ENCODE results near the gene DHX16.

DHX16 gene

GRCh38 chr6:30619561-30619960 is 53.2 kb downstream of the DHX16 start:
- H3K36me3 ChIP-seq = peaks cover 15% of the 10 kb centered on the region

GRCh38 chr6:30618270-30618797 is 54.5 kb downstream of the DHX16 start:
- H3K36me3 ChIP-seq = peaks cover 15% of the 10 kb centered on the region
- no peak for TF ChIP-seq CTCF (IDR thresholded peaks at IDR 0.05)
- peaks cover 24 to 38% of the 10 kb centered on the region in 2 experiments for H3K4me1 ChIP-seq (ENCODE audit: control insufficient read depth in 1 of 2, insufficient read depth in 1 of 2, low read depth in 1 of 2, low read length in 1 of 2)
- H3K9me3 ChIP-seq = no peaks in the 10 kb centered on the region
- peak overlapping the region; percentile 82 to 92 for H3K4me3 ChIP-seq (ENCODE audit: low read depth in 1 of 2, low read length in 1 of 2)
- H3K27ac ChIP-seq = peak overlapping the region; percentile 98
- H3K27me3 ChIP-seq = no peaks in the 10 kb centered on the region

More at GRCh38 chr6:30619561-30619960, 53.2 kb downstream of the DHX16 start:
- Histone ChIP-seq H3K27me3 (no peaks in the 10 kb centered on the region), H3K27ac (no peak overlapping the region), H3K4me1 (ENCODE audit: control insufficient read depth in 1 of 2, insufficient read depth in 1 of 2, low read depth in 1 of 2, low read length in 1 of 2) (peaks cover 12 to 31% of the 10 kb centered on the region in 2 experiments), H3K4me3 (ENCODE audit: low read depth in 1 of 2, low read length in 1 of 2) (no peak overlapping the region), H3K9me3 (no peaks in the 10 kb centered on the region)
- TF ChIP-seq CTCF (IDR thresholded peaks at IDR 0.05) = no peak

- Histone ChIP-seq H3K27me3 (no peaks in the 10 kb centered on the region), H3K4me3 (ENCODE audit: low read depth in 1 of 2, low read length in 1 of 2) (peak within 1 kb of the TSS; percentile 82 to 92), H3K4me1 (ENCODE audit: control insufficient read depth in 1 of 2, insufficient read depth in 1 of 2, low read depth in 1 of 2, low read length in 1 of 2) (peaks cover 31 to 38% of the 10 kb centered on the region in 2 experiments), H3K36me3 (peaks cover 15% of the 10 kb centered on the region), H3K9me3 (no peaks in the 10 kb centered on the region), H3K27ac (peak within 1 kb of the TSS; percentile 98)
- no peak for TF ChIP-seq CTCF (IDR thresholded peaks at IDR 0.05)
Observed at GRCh38 chr6:30617565-30618269, 55.1 kb downstream of the DHX16 start, which contains the start of gene MRPS18B. Gene MRPS18B, plus strand, starts transcription at chr6:30617840. Its CDS starts 26 bp downstream, at chr6:30617866.

- no peak for TF ChIP-seq CTCF (IDR thresholded peaks at IDR 0.05)
- peak within 1 kb of the TSS; percentile 98 for H3K27ac ChIP-seq
- no peaks in the 10 kb centered on the region for H3K9me3 ChIP-seq
- peaks cover 15% of the 10 kb centered on the region for H3K36me3 ChIP-seq
- H3K4me3 ChIP-seq (ENCODE audit: low read depth in 1 of 2, low read length in 1 of 2) = peak within 1 kb of the TSS; percentile 82 to 92
- no peaks in the 10 kb centered on the region for H3K27me3 ChIP-seq
- H3K4me1 ChIP-seq (ENCODE audit: control insufficient read depth in 1 of 2, insufficient read depth in 1 of 2, low read depth in 1 of 2, low read length in 1 of 2) = peaks cover 38 to 42% of the 10 kb centered on the region in 2 experiments
Observed at GRCh38 chr6:30616811-30617564, 55.8 kb downstream of the DHX16 start, which contains the start of gene PPP1R10. Gene PPP1R10, minus strand, starts transcription at chr6:30617243. Its CDS starts 7,299 bp downstream, at chr6:30609944.

- H3K27ac ChIP-seq = peak overlapping the region; percentile 98
- no peak for TF ChIP-seq CTCF (IDR thresholded peaks at IDR 0.05)
- H3K36me3 ChIP-seq = peaks cover 15% of the 10 kb centered on the region
- peak overlapping the region; percentile 82 to 92 for H3K4me3 ChIP-seq (ENCODE audit: low read depth in 1 of 2, low read length in 1 of 2)
- no peaks in the 10 kb centered on the region for H3K9me3 ChIP-seq
- H3K4me1 ChIP-seq (ENCODE audit: control insufficient read depth in 1 of 2, insufficient read depth in 1 of 2, low read depth in 1 of 2, low read length in 1 of 2) = peaks cover 42 to 44% of the 10 kb centered on the region in 2 experiments
- no peaks in the 10 kb centered on the region for H3K27me3 ChIP-seq
Observed at GRCh38 chr6:30615958-30616810, 56.6 kb downstream of the DHX16 start.
